Measurements from ENCODE around the gene RAPGEF5. TPM values are rescaled to one million over a fixed set of nuclear protein-coding genes. Genes with fewer than 3 reads are reported as not detected.
A peak's percentile ranks its signal among the peaks of the same experiment; 100 is the strongest.

RAPGEF5 gene
- polyA plus RNA-seq, 1 of the 3 experiments (the other 2 are of a cell fraction): 1.2 TPM

GRCh38 chr7:22291977-22292376 is 65.0 kb downstream of the RAPGEF5 start:
- Histone ChIP-seq H4K20me1 (ENCODE audit: insufficient read depth) (no peaks in the 10 kb centered on the region), H3K36me3 (replicated peaks in 1 of 2; ENCODE audit: control insufficient read depth in 1 of 2, insufficient read depth in 2 of 2, low read length in 1 of 2) (peaks cover 3 to 7% of the 10 kb centered on the region in 2 experiments), H3K27me3 (ENCODE audit: insufficient read depth) (no peaks in the 10 kb centered on the region), H3K4me3 (ENCODE audit: low read depth in 2 of 2, low read length in 1 of 2) (no peak overlapping the region), H3K4me1 (ENCODE audit: control insufficient read depth in 1 of 2, insufficient read depth in 2 of 2, low read depth in 1 of 2, low read length in 1 of 2) (no peaks in the 10 kb centered on the region), H3K4me2 (no peak overlapping the region), H3K9me3 (no peaks in the 10 kb centered on the region), H3K27ac (ENCODE audit: low read depth in 2 of 2, low read length in 1 of 2) (no peak overlapping the region), H3K79me2 (ENCODE audit: insufficient read depth) (no peaks in the 10 kb centered on the region), H2AFZ (ENCODE audit: low read depth) (no peak overlapping the region), H3K9ac (no peak overlapping the region), H3K9me2 (no peaks in the 10 kb centered on the region), H3F3A (replicated peaks; ENCODE audit: insufficient read depth) (no peaks in the 10 kb centered on the region)
- 71% methylated on average over 2 of the region's 2 CpGs for WGBS (ENCODE audit: low lambda C conversion rate)
- CTCF ChIA-PET: no interaction called here
- peak; percentile 31 for DNase-seq
- no peak for TF ChIP-seq FOSL2 (IDR thresholded peaks at IDR 0.05; ENCODE audit: borderline replicate concordance, low read depth)
- TF ChIP-seq EZH2phosphoT487 (IDR thresholded peaks at IDR 0.05; ENCODE audit: borderline replicate concordance, low read depth): no peak
- TF ChIP-seq SMC3 (IDR thresholded peaks at IDR 0.05; ENCODE audit: low read depth, low read length): no peak
- TF ChIP-seq TAF1 (IDR thresholded peaks at IDR 0.05; ENCODE audit: borderline replicate concordance, low read depth, low read length): no peak
- no peak for TF ChIP-seq TCF12 (IDR thresholded peaks at IDR 0.05)
- no peak for TF ChIP-seq MAX (IDR thresholded peaks at IDR 0.05; ENCODE audit: low read depth)
- TF ChIP-seq ZBTB33 (IDR thresholded peaks at IDR 0.05; ENCODE audit: borderline replicate concordance, low read depth): no peak
- no peak for TF ChIP-seq NRF1 (IDR thresholded peaks at IDR 0.05; ENCODE audit: low read depth, low read length)
- TF ChIP-seq USF1 (IDR thresholded peaks at IDR 0.05; ENCODE audit: borderline replicate concordance, low read depth): no peak
- TF ChIP-seq POLR2AphosphoS5 (IDR thresholded peaks at IDR 0.05; ENCODE audit: low read depth, low read length): no peak
- no peak for TF ChIP-seq FOXJ3 (CRISPR knock-in tag; IDR thresholded peaks at IDR 0.05)
- TF ChIP-seq FOXM1 (IDR thresholded peaks at IDR 0.05; ENCODE audit: low read depth): no peak
- no peak for TF ChIP-seq RXRA (IDR thresholded peaks at IDR 0.05; ENCODE audit: borderline replicate concordance, low read depth)
- no peak for TF ChIP-seq REST (IDR thresholded peaks at IDR 0.05; ENCODE audit: low read depth, low read length)
- TF ChIP-seq CHD2 (IDR thresholded peaks at IDR 0.05; ENCODE audit: low read length, partially characterized antibody): no peak
- TF ChIP-seq JUND (IDR thresholded peaks at IDR 0.05): no peak
- no peak for TF ChIP-seq MEF2A (IDR thresholded peaks at IDR 0.05; ENCODE audit: borderline replicate concordance, low read depth)
- POLR2A ChIA-PET: no interaction called here
